Measurements from ENCODE around the gene STK33.

STK33 gene

GRCh38 chr11:8386134-8386864, 207.7 kb downstream of the STK33 start:
- no peak for DNase-seq (ENCODE audit: low spot score in 2 of 2)
- Mint-ChIP-seq H3K27ac (no peak overlapping the region), H3K9me3 (no peaks in the 10 kb centered on the region), H3K4me3 (no peak overlapping the region), H3K36me3 (no peaks in the 10 kb centered on the region), H3K4me1 (no peaks in the 10 kb centered on the region)
- no peak for ATAC-seq

- no peak for ATAC-seq
- no peak overlapping the region for H3K27ac Mint-ChIP-seq
- DNase-seq (ENCODE audit: low spot score in 2 of 2), result no peak
- H3K4me1 Mint-ChIP-seq, result no peaks in the 10 kb centered on the region
- no peaks in the 10 kb centered on the region for H3K36me3 Mint-ChIP-seq
- no peaks in the 10 kb centered on the region for H3K9me3 Mint-ChIP-seq
- H3K4me3 Mint-ChIP-seq, result no peak overlapping the region
Observed at GRCh38 chr11:8384199-8384821, 209.7 kb downstream of the STK33 start.

- Mint-ChIP-seq H3K27ac (no peak overlapping the region), H3K9me3 (no peaks in the 10 kb centered on the region), H3K36me3 (no peaks in the 10 kb centered on the region), H3K4me1 (no peaks in the 10 kb centered on the region), H3K4me3 (no peak overlapping the region)
- DNase-seq (ENCODE audit: low spot score in 2 of 2) (no peak), ATAC-seq (no peak)
Observed at GRCh38 chr11:8383627-8384026, 210.4 kb downstream of the STK33 start.

GRCh38 chr11:8383227-8383626, 210.8 kb downstream of the STK33 start:
- Mint-ChIP-seq H3K4me1 (no peaks in the 10 kb centered on the region), H3K4me3 (no peak overlapping the region), H3K9me3 (no peaks in the 10 kb centered on the region), H3K36me3 (no peaks in the 10 kb centered on the region), H3K27ac (no peak overlapping the region)
- ATAC-seq (no peak), DNase-seq (ENCODE audit: low spot score in 2 of 2) (no peak)

- Mint-ChIP-seq H3K4me3 (no peak overlapping the region), H3K9me3 (no peaks in the 10 kb centered on the region), H3K4me1 (no peaks in the 10 kb centered on the region), H3K27ac (no peak overlapping the region), H3K36me3 (no peaks in the 10 kb centered on the region)
- peak; percentile 36 for ATAC-seq
- DNase-seq (ENCODE audit: low spot score in 2 of 2), result no peak
Observed at GRCh38 chr11:8382436-8383053, 211.5 kb downstream of the STK33 start.

GRCh38 chr11:8381871-8382396, 212.1 kb downstream of the STK33 start:
- no peaks in the 10 kb centered on the region for H3K36me3 Mint-ChIP-seq
- H3K4me3 Mint-ChIP-seq, result no peak overlapping the region
- ATAC-seq, result peak; percentile 42
- H3K4me1 Mint-ChIP-seq, result no peaks in the 10 kb centered on the region
- no peak overlapping the region for H3K27ac Mint-ChIP-seq
- no peak for DNase-seq (ENCODE audit: low spot score in 2 of 2)
- H3K9me3 Mint-ChIP-seq, result no peaks in the 10 kb centered on the region

- DNase-seq (ENCODE audit: low spot score in 2 of 2) (no peak), ATAC-seq (no peak)
- Mint-ChIP-seq H3K4me1 (no peaks in the 10 kb centered on the region), H3K9me3 (no peaks in the 10 kb centered on the region), H3K4me3 (no peak overlapping the region), H3K36me3 (no peaks in the 10 kb centered on the region), H3K27ac (no peak overlapping the region)
Observed at GRCh38 chr11:8381343-8381742, 212.7 kb downstream of the STK33 start.

- Mint-ChIP-seq H3K4me3 (no peak overlapping the region), H3K36me3 (no peaks in the 10 kb centered on the region), H3K27ac (no peak overlapping the region), H3K4me1 (no peaks in the 10 kb centered on the region), H3K9me3 (no peaks in the 10 kb centered on the region)
- no peak for DNase-seq (ENCODE audit: low spot score in 2 of 2)
- ATAC-seq, result no peak
Observed at GRCh38 chr11:8375932-8376331, 218.1 kb downstream of the STK33 start.

GRCh38 chr11:8375460-8375859, 218.6 kb downstream of the STK33 start:
- DNase-seq (ENCODE audit: low spot score in 2 of 2) (no peak), ATAC-seq (no peak)
- Mint-ChIP-seq H3K36me3 (no peaks in the 10 kb centered on the region), H3K27ac (no peak overlapping the region), H3K9me3 (no peaks in the 10 kb centered on the region), H3K4me1 (no peaks in the 10 kb centered on the region), H3K4me3 (no peak overlapping the region)

- no peak overlapping the region for H3K27ac Mint-ChIP-seq
- no peak overlapping the region for H3K4me3 Mint-ChIP-seq
- DNase-seq (ENCODE audit: low spot score in 2 of 2), result no peak
- no peaks in the 10 kb centered on the region for H3K9me3 Mint-ChIP-seq
- no peaks in the 10 kb centered on the region for H3K36me3 Mint-ChIP-seq
- ATAC-seq, result no peak
- H3K4me1 Mint-ChIP-seq, result no peaks in the 10 kb centered on the region
Observed at GRCh38 chr11:8374716-8375115, 219.3 kb downstream of the STK33 start.

GRCh38 chr11:8373519-8374432, 220.3 kb downstream of the STK33 start:
- H3K4me1 Mint-ChIP-seq, result no peaks in the 10 kb centered on the region
- no peaks in the 10 kb centered on the region for H3K9me3 Mint-ChIP-seq
- no peaks in the 10 kb centered on the region for H3K36me3 Mint-ChIP-seq
- no peak for DNase-seq (ENCODE audit: low spot score in 2 of 2)
- ATAC-seq, result no peak
- no peak overlapping the region for H3K4me3 Mint-ChIP-seq
- H3K27ac Mint-ChIP-seq, result peak overlapping the region; percentile 36

- Mint-ChIP-seq H3K9me3 (no peaks in the 10 kb centered on the region), H3K4me3 (no peak overlapping the region), H3K4me1 (no peaks in the 10 kb centered on the region), H3K36me3 (no peaks in the 10 kb centered on the region), H3K27ac (peak overlapping the region; percentile 36)
- DNase-seq (ENCODE audit: low spot score in 2 of 2) (no peak), ATAC-seq (no peak)
Observed at GRCh38 chr11:8372641-8373381, 221.2 kb downstream of the STK33 start.

- H3K36me3 Mint-ChIP-seq, result no peaks in the 10 kb centered on the region
- H3K4me1 Mint-ChIP-seq, result no peaks in the 10 kb centered on the region
- H3K9me3 Mint-ChIP-seq, result no peaks in the 10 kb centered on the region
- DNase-seq (ENCODE audit: low spot score in 2 of 2) (no peak), ATAC-seq (no peak)
- no peak overlapping the region for H3K4me3 Mint-ChIP-seq
- H3K27ac Mint-ChIP-seq, result no peak overlapping the region
Observed at GRCh38 chr11:8371516-8371884, 222.5 kb downstream of the STK33 start.

- ATAC-seq (no peak), DNase-seq (ENCODE audit: low spot score in 2 of 2) (no peak)
- no peak overlapping the region for H3K4me3 Mint-ChIP-seq
- H3K36me3 Mint-ChIP-seq, result no peaks in the 10 kb centered on the region
- no peaks in the 10 kb centered on the region for H3K9me3 Mint-ChIP-seq
- H3K27ac Mint-ChIP-seq, result no peak overlapping the region
- no peaks in the 10 kb centered on the region for H3K4me1 Mint-ChIP-seq
Observed at GRCh38 chr11:8370812-8371515, 223.1 kb downstream of the STK33 start.
